Measurements from ENCODE around the gene MRPL19. TPM values are rescaled to one million over a fixed set of nuclear protein-coding genes. Genes with fewer than 3 reads are reported as not detected.

The MRPL19 gene
- total RNA-seq, result 46.8 and 69.8 TPM in 2 replicates

DNA sequence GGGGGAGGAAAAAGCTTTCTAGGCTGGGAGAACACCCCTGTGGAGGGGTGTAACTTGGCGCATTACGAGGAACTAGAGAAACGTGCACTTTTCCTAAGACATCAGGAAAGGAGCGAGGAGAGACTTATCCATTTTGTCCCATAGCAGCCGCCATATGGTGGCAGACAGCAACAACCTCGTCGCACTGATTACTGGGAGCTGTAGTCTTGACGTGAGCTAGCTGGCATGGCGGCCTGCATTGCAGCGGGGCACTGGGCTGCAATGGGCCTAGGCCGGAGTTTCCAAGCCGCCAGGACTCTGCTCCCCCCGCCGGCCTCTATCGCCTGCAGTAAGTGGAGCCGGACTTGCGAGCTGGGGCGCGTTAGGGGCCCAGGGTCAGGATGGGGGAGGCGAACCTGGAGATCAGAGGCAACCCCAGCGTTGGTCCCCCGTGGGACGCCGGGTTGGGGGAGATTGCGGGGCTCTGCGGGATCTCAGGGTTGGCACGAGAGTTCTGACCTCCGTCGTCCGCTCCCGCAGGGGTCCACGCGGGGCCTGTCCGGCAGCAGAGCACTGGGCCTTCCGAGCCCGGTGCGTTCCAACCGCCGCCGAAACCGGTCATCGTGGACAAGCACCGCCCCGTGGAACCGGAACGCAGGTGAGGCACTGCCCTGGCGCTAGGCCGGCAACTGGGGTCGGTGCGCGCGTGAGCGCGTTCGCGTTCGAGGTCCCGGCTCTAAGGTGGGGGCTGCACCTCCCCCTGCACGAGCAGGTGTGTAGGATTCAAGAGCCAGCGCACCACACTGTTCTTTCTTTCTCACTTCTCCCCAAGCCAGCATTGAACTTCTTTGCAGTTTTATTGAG, at the start of gene MRPL19:
Gene MRPL19 (plus strand): TSS at position 201 of the 843 bp plus-strand sequence. CDS start 25 bp downstream, at position 226.

DNA sequence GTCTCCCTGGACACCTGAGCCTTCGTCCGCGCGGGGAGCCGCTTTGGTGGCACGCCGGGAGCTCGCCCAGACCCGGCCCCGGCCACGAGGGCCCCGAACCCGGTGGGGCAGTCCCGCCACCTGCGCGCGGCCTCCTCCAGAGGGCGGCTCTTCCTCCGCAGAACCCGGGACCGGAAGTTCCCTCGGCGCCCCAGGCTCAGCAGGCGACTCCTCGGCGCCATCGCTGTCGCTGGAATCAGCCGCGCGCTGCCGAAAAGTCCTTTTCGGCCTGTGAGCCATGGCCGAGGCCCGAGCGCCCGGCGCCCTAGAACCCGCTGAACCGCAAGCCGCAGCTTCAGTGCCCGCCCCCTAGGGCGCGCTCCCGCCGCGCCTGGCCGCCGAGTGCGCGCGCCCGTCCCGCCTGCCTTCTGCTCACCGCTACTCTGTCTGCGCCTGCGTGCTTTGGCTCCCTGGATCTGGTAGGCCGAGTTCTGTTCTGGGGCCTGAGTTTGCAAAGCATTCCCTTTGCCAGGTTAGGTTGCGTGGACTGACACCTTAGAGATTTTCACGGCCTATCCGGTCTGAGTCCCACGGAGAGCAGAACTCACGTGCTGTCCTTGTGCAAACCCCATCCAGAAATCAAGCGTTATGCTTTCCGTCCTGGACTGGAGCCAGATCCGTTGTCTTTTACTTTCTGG, 64.1 kb downstream of the MRPL19 start, which contains the start of gene GCFC2:
Gene GCFC2 (minus strand): TSS at position 339 of the 677 bp plus-strand sequence. CDS start 60 bp downstream, at position 279.

Other genes starting within 250 kb of the MRPL19 start
- 138 and 184 TPM in 2 replicates for gene EVA1A, start 85.8 kb upstream of the MRPL19 start, total RNA-seq
- 16.9 and 17.9 TPM in 2 replicates for gene GCFC2, start 64.1 kb downstream of the MRPL19 start, total RNA-seq